Vagina (tissue), 2 donors: ENCODE measurements around the gene U2AF1.
"Not testable (repeated sequence)": the region's sequence is repeated elsewhere in the genome, so short reads cannot be mapped to it uniquely, and the experiment has no call there.

ENCODE experiments used
- CTCF ChIP-seq, 3 experiments: fragments of 450-650 bp in 2 of 3; fragments of 200-600 bp in 1 of 3; sonication (generic) in 1 of 3; IDR thresholded peaks; one replicate each; pipeline ENCODE4 v1.5.1; 2017 to 2019; ENCODE audit warnings: antibody characterized with exemption in 3 of 3, mild to moderate bottlenecking in 2 of 3, moderate library complexity in 2 of 3
- POLR2A ChIP-seq, 2 donors: fragments of 450-650 bp; IDR thresholded peaks; one replicate each; pipeline ENCODE4 v1.6.1; 2017; ENCODE audit warnings: antibody characterized with exemption in 2 of 2, mild to moderate bottlenecking in 2 of 2, moderate library complexity in 2 of 2

- not testable (repeated sequence) for TF ChIP-seq CTCF, POLR2A (IDR thresholded peaks at IDR 0.05)
Observed at GRCh38 chr21:43090947-43091346, 16.4 kb downstream of the U2AF1 start.
